ENCODE results near the gene CELF2. TPM values are rescaled to one million over a fixed set of nuclear protein-coding genes. Genes with fewer than 3 reads are reported as not detected.

The CELF2 gene
- total and polyA plus RNA-seq, 9 of the 15 experiments (the other 6 are each of a cell fraction or from before 2014, with no cell fraction given), result 4.0 to 20.3 (median 11.1) TPM

GRCh38 chr10:11166550-11166949 lies 148.9 kb downstream of the CELF2 start (continued):
- 0 out of 2 replicates have a peak, but pooled peaks have one; percentile 1 for TF ChIP-seq ZFX (CRISPR knock-in tag; IDR thresholded peaks at IDR 0.05)
- no peak for TF ChIP-seq ZNF76 (CRISPR knock-in tag; IDR thresholded peaks at IDR 0.05; ENCODE audit: borderline replicate concordance)
- no peak for TF ChIP-seq CHD2 (IDR thresholded peaks at IDR 0.05; ENCODE audit: low read depth, low read length)
- TF ChIP-seq LEF1 (IDR thresholded peaks at IDR 0.05), result no peak

GRCh38 chr10:11167233-11167966 lies 149.7 kb downstream of the CELF2 start:
- no peaks in the 10 kb centered on the region for H3K27me3 ChIP-seq (ENCODE audit: control insufficient read depth in 2 of 2, insufficient read depth in 2 of 2, low read length in 2 of 2)
- no peak for TF ChIP-seq HSF4 (CRISPR knock-in tag; IDR thresholded peaks at IDR 0.05; ENCODE audit: borderline replicate concordance)
- no peak for TF ChIP-seq E2F8 (IDR thresholded peaks at IDR 0.05; ENCODE audit: low read depth, partially characterized antibody)
- TF ChIP-seq ATF4 (CRISPR knock-in tag; IDR thresholded peaks at IDR 0.05), result 0 out of 2 replicates have a peak, but pooled peaks have one; percentile 39
- TF ChIP-seq ZNF644 (tag; IDR thresholded peaks at IDR 0.05; ENCODE audit: low read depth), result no peak
- 0 out of 2 replicates have a peak, but pooled peaks have one; percentile 19 for TF ChIP-seq DMBX1 (CRISPR knock-in tag; IDR thresholded peaks at IDR 0.05; ENCODE audit: borderline replicate concordance)
- TF ChIP-seq MBD1 (CRISPR knock-in tag; IDR thresholded peaks at IDR 0.05), result no peak
- TF ChIP-seq MAFG (tag; conservative IDR thresholded peaks at IDR 0.05), result peak; percentile 53
- 0 out of 2 replicates have a peak, but pooled peaks have one; percentile 32 for TF ChIP-seq FOXK1 (CRISPR knock-in tag; IDR thresholded peaks at IDR 0.05; ENCODE audit: borderline replicate concordance)
- 0 out of 2 replicates have a peak, but pooled peaks have one; percentile 48 for TF ChIP-seq ZNF57 (CRISPR knock-in tag; IDR thresholded peaks at IDR 0.05)
- TF ChIP-seq GABPA (tag; conservative IDR thresholded peaks at IDR 0.05; ENCODE audit: low read depth), result no peak

More at GRCh38 chr10:11167233-11167966, 149.7 kb downstream of the CELF2 start:
- Histone ChIP-seq H3K9me1 (ENCODE audit: control insufficient read depth, insufficient read depth, low read length) (no peaks in the 10 kb centered on the region), H2AFZ (ENCODE audit: low read depth, low read length) (no peak overlapping the region; the same call in 1 of the 2 replicates), H3K4me2 (ENCODE audit: insufficient read depth, low read length) (peak overlapping the region; percentile 6; the same call in 1 of the 2 replicates), H3K4me1 (replicated peaks in 1 of 2; ENCODE audit: control insufficient read depth in 2 of 2, insufficient read depth in 2 of 2, low read length in 2 of 2) (peaks cover 12 to 51% of the 10 kb centered on the region in 2 experiments), H3K4me3 (no peak overlapping the region), H3K9me3 (replicated peaks; ENCODE audit: control insufficient read depth, insufficient read depth, low read depth, low read length) (no peaks in the 10 kb centered on the region), H3K36me3 (ENCODE audit: control insufficient read depth, insufficient read depth, low read length) (peaks cover 3% of the 10 kb centered on the region; the same call in 1 of the 3 replicates), H3K9ac (ENCODE audit: insufficient read depth in 1 of 2, low read depth in 2 of 2, low read length in 2 of 2) (peak overlapping the region in 1 of 2 experiments; percentile 67; a peak in 1 of 4 replicates), H4K20me1 (replicated peaks; ENCODE audit: control insufficient read depth, insufficient read depth, low read length) (no peaks in the 10 kb centered on the region), H3K79me2 (ENCODE audit: control insufficient read depth, insufficient read depth, low read length) (peaks cover 25% of the 10 kb centered on the region; the same call in 2 of the 3 replicates), H3K27ac (ENCODE audit: extremely low read depth, low read depth, low read length) (no peak overlapping the region)
- in situ Hi-C loops (cut with MboI) (no loop called here), intact Hi-C loops (cut with micrococcal nuclease) (no loop called here)
- POLR2A ChIA-PET, result no interaction called here
- BruUV-seq (replicated peaks), result no TSS peak
- ATAC-seq (no peak), FAIRE-seq (no peak), DNase-seq (ENCODE audit: extremely low read depth in 1 of 4, low spot score in 3 of 4) (no peak)
- CTCF ChIA-PET (ENCODE audit: low intra/inter-chr PET ratio), result no interaction called here
- WGBS (ENCODE audit: insufficient coverage, low coverage, missing lambda C conversion rate), result 51% methylated on average over 7 of the region's 7 CpGs

Measured in K562 (cell line).